Mesenchymal stem cell (in vitro differentiated cells and primary cell): ENCODE measurements around the gene SMARCC2.

ENCODE experiments used
- DNase-seq: peaks from one replicate; pipeline ENCODE4 v3.0.0-alpha.2; 2013
- H2AFZ ChIP-seq: one replicate; pipeline ENCODE4 v1.6.1; 2013; ENCODE audit warnings: low read depth, mild to moderate bottlenecking, control low read depth, inconsistent platforms, low read length, moderate library complexity
- H2AK5ac ChIP-seq: 2 replicates; pipeline ENCODE4 v1.6.1; 2013; ENCODE audit warnings: low read length, moderate library complexity, mild to moderate bottlenecking, inconsistent platforms; ENCODE audit not compliant: severe bottlenecking
- H2BK120ac ChIP-seq: one replicate; pipeline ENCODE4 v1.6.1; 2013; ENCODE audit warnings: low read depth, mild to moderate bottlenecking, inconsistent platforms, low read length, moderate library complexity
- H2BK12ac ChIP-seq, 2 experiments: one replicate each; pipeline ENCODE4 v1.6.1; 2013; ENCODE audit warnings: inconsistent platforms in 2 of 2, low read length in 2 of 2, mild to moderate bottlenecking in 2 of 2, moderate library complexity in 2 of 2, control low read depth in 1 of 2
- H2BK15ac ChIP-seq: one replicate; pipeline ENCODE4 v1.6.1; 2013; ENCODE audit warnings: mild to moderate bottlenecking, low read depth, inconsistent platforms; ENCODE audit not compliant: poor library complexity, severe bottlenecking
- H2BK5ac ChIP-seq: 2 replicates; pipeline ENCODE4 v1.6.1; 2013; ENCODE audit warnings: low read depth, mild to moderate bottlenecking, low read length, control low read depth, inconsistent platforms; ENCODE audit not compliant: poor library complexity, severe bottlenecking
- H3K14ac ChIP-seq, 2 experiments: one replicate each; pipeline ENCODE4 v1.6.1; 2013; ENCODE audit warnings: inconsistent platforms in 2 of 2, low read length in 2 of 2, control low read depth in 1 of 2, mild to moderate bottlenecking in 1 of 2, moderate library complexity in 1 of 2
- H3K18ac ChIP-seq, 2 experiments: one replicate each; pipeline ENCODE4 v1.6.1; 2013; ENCODE audit warnings: inconsistent platforms in 2 of 2, low read length in 2 of 2, control low read depth in 1 of 2, low read depth in 1 of 2, mild to moderate bottlenecking in 1 of 2
- H3K23ac ChIP-seq, 2 experiments: one replicate each; pipeline ENCODE4 v1.6.1; 2013; ENCODE audit warnings: inconsistent platforms in 2 of 2, low read length in 2 of 2, mild to moderate bottlenecking in 2 of 2, moderate library complexity in 2 of 2, control low read depth in 1 of 2
- H3K27ac ChIP-seq: 2 replicates; pipeline ENCODE4 v1.5.1; 2013; ENCODE audit warnings: mild to moderate bottlenecking, moderate library complexity, low read length, control low read depth, inconsistent platforms; ENCODE audit not compliant: poor library complexity, severe bottlenecking
- H3K27me3 ChIP-seq, 2 experiments: 2 replicates each; pipeline versions ENCODE4 v1.6.1 to v1.7.0; 2013; ENCODE audit warnings: low read length in 2 of 2, mild to moderate bottlenecking in 2 of 2, moderate library complexity in 2 of 2, control low read depth in 1 of 2, inconsistent platforms in 1 of 2; ENCODE audit not compliant: control insufficient read depth in 1 of 2, insufficient read depth in 1 of 2
- H3K36me3 ChIP-seq, 2 experiments: 2 replicates each; pipeline versions ENCODE4 v1.6.1 to v1.7.0; 2013; ENCODE audit warnings: low read length in 2 of 2, control low read depth in 1 of 2, inconsistent platforms in 1 of 2, low read depth in 1 of 2, mild to moderate bottlenecking in 1 of 2; ENCODE audit not compliant: insufficient read depth in 2 of 2, control insufficient read depth in 1 of 2
- H3K4ac ChIP-seq, 2 experiments: one replicate each; pipeline ENCODE4 v1.6.1; 2013; ENCODE audit warnings: inconsistent platforms in 2 of 2, low read length in 2 of 2, mild to moderate bottlenecking in 2 of 2, moderate library complexity in 2 of 2, control low read depth in 1 of 2, low read depth in 1 of 2
- H3K4me1 ChIP-seq: 2 replicates; pipeline ENCODE4 v1.6.1; 2013; ENCODE audit warnings: low read depth, low read length, control low read depth; ENCODE audit not compliant: control insufficient read depth, insufficient read depth
- H3K4me2 ChIP-seq: 2 replicates; pipeline ENCODE4 v1.6.1; 2013; ENCODE audit warnings: low read length, mild to moderate bottlenecking, inconsistent platforms; ENCODE audit not compliant: poor library complexity, severe bottlenecking
- H3K4me3 ChIP-seq, 2 experiments: 2 replicates each; pipeline versions ENCODE4 v1.5.1 to v1.7.0; 2013; ENCODE audit warnings: low read length in 2 of 2, mild to moderate bottlenecking in 2 of 2, control low read depth in 1 of 2, low read depth in 1 of 2; ENCODE audit not compliant: insufficient read depth in 1 of 2
- H3K79me1 ChIP-seq: replicated peaks from 2 replicates; pipeline ENCODE4 v1.6.1; 2013; ENCODE audit warnings: mild to moderate bottlenecking, control low read depth, low read length, inconsistent platforms; ENCODE audit not compliant: poor library complexity, severe bottlenecking
- H3K9ac ChIP-seq: 2 replicates; pipeline ENCODE4 v1.7.0; 2013; ENCODE audit warnings: mild to moderate bottlenecking, low read length, moderate library complexity
- H3K9me3 ChIP-seq: 2 replicates; pipeline ENCODE4 v1.7.0; 2013; ENCODE audit warnings: mild to moderate bottlenecking, low read length; ENCODE audit not compliant: control insufficient read depth
- H4K8ac ChIP-seq: one replicate; pipeline ENCODE4 v1.6.1; 2013; ENCODE audit warnings: inconsistent platforms, mild to moderate bottlenecking, low read length, moderate library complexity
- H4K91ac ChIP-seq: one replicate; pipeline ENCODE4 v1.6.1; 2013; ENCODE audit warnings: mild to moderate bottlenecking, low read length, inconsistent platforms
- WGBS: methylation state at CpG from one replicate; pipeline ENCODE4 v1.1.7; 2013; ENCODE audit warnings: mixed read lengths; 5-methylcytosine and 5-hydroxymethylcytosine counted together

SMARCC2 gene

GRCh38 chr12:56124133-56124532 is 65.2 kb downstream of the SMARCC2 start:
- no peak overlapping the region for H2BK12ac ChIP-seq
- 93% methylated on average over 4 of the region's 4 CpGs for WGBS
- H3K9me3 ChIP-seq, result no peaks in the 10 kb centered on the region

GRCh38 chr12:56122637-56123036 is 66.6 kb downstream of the SMARCC2 start:
- H3K4ac ChIP-seq, result no peak overlapping the region
- H3K4me2 ChIP-seq, result no peak overlapping the region
- no peak overlapping the region for H4K8ac ChIP-seq
- no peak overlapping the region for H2BK15ac ChIP-seq
- no peak overlapping the region for H3K18ac ChIP-seq
- peaks cover 12% of the 10 kb centered on the region for H3K4me1 ChIP-seq
- 93% methylated on average over 2 of the region's 2 CpGs for WGBS
- no peak overlapping the region for H2BK12ac ChIP-seq
- peaks cover 36% of the 10 kb centered on the region for H3K79me1 ChIP-seq
- H3K27me3 ChIP-seq, result no peaks in the 10 kb centered on the region
- H3K9me3 ChIP-seq, result no peaks in the 10 kb centered on the region
- no peak overlapping the region for H2AK5ac ChIP-seq
- H3K14ac ChIP-seq, result no peak overlapping the region
- no peak overlapping the region for H4K91ac ChIP-seq
- H3K27ac ChIP-seq, result no peak overlapping the region
- H2AFZ ChIP-seq, result no peak overlapping the region
- H2BK120ac ChIP-seq, result no peak overlapping the region
- no peak overlapping the region for H2BK5ac ChIP-seq
- peak; percentile 17 for DNase-seq
- H3K36me3 ChIP-seq, result peaks cover 24 to 39% of the 10 kb centered on the region in 2 experiments
- H3K9ac ChIP-seq, result peak overlapping the region; percentile 37
- no peak overlapping the region for H3K4me3 ChIP-seq
- peak overlapping the region in 1 of 2 experiments; percentile 84 for H3K23ac ChIP-seq

More at GRCh38 chr12:56124133-56124532, 65.2 kb downstream of the SMARCC2 start:
- peaks cover 24 to 37% of the 10 kb centered on the region in 2 experiments for H3K36me3 ChIP-seq
- H3K27me3 ChIP-seq, result no peaks in the 10 kb centered on the region
- peaks cover 34% of the 10 kb centered on the region for H3K79me1 ChIP-seq
- no peak overlapping the region for H2BK15ac ChIP-seq
- H3K4me1 ChIP-seq, result peaks cover 4% of the 10 kb centered on the region
- peak overlapping the region in 1 of 2 experiments; percentile 37 for H3K23ac ChIP-seq
- no peak overlapping the region for H3K14ac ChIP-seq
- H3K9ac ChIP-seq, result no peak overlapping the region
- H2AFZ ChIP-seq, result no peak overlapping the region
- no peak overlapping the region for H2BK120ac ChIP-seq
- no peak overlapping the region for H2BK5ac ChIP-seq
- H3K4me3 ChIP-seq, result no peak overlapping the region
- no peak overlapping the region for H3K27ac ChIP-seq
- no peak for DNase-seq
- H2AK5ac ChIP-seq, result peak overlapping the region; percentile 23
- no peak overlapping the region for H3K4ac ChIP-seq
- no peak overlapping the region for H4K8ac ChIP-seq
- H4K91ac ChIP-seq, result no peak overlapping the region
- H3K18ac ChIP-seq, result no peak overlapping the region
- no peak overlapping the region for H3K4me2 ChIP-seq

- Histone ChIP-seq H3K36me3 (peaks cover 24 to 45% of the 10 kb centered on the region in 2 experiments), H2BK12ac (no peak overlapping the region), H3K18ac (no peak overlapping the region), H3K4ac (no peak overlapping the region), H3K4me2 (no peak overlapping the region), H4K8ac (no peak overlapping the region), H3K79me1 (peaks cover 34% of the 10 kb centered on the region), H3K14ac (no peak overlapping the region), H2BK15ac (no peak overlapping the region), H3K4me1 (peaks cover 12% of the 10 kb centered on the region), H3K27ac (no peak overlapping the region), H3K9ac (peak overlapping the region; percentile 37), H4K91ac (peak overlapping the region; percentile 81), H3K4me3 (no peak overlapping the region), H3K27me3 (no peaks in the 10 kb centered on the region), H2AK5ac (no peak overlapping the region), H2BK120ac (no peak overlapping the region), H3K9me3 (no peaks in the 10 kb centered on the region), H2BK5ac (no peak overlapping the region), H3K23ac (no peak overlapping the region), H2AFZ (no peak overlapping the region)
- no peak for DNase-seq
- WGBS, result 97% methylated on average over 11 of the region's 11 CpGs
These were observed 67.9 kb downstream of the SMARCC2 start for GRCh38 chr12:56121204-56121870.

- no peaks in the 10 kb centered on the region for H3K9me3 ChIP-seq
- H3K14ac ChIP-seq, result no peak overlapping the region
- DNase-seq, result no peak
- H2BK120ac ChIP-seq, result no peak overlapping the region
- peak overlapping the region; percentile 99 for H3K9ac ChIP-seq
- peak overlapping the region; percentile 46 for H3K27ac ChIP-seq
- H3K4me2 ChIP-seq, result no peak overlapping the region
- H3K36me3 ChIP-seq, result peaks cover 24 to 45% of the 10 kb centered on the region in 2 experiments
- H4K8ac ChIP-seq, result no peak overlapping the region
- H2AK5ac ChIP-seq, result peak overlapping the region; percentile 82
- H3K18ac ChIP-seq, result no peak overlapping the region
- no peak overlapping the region for H2AFZ ChIP-seq
- WGBS, result 91% methylated on average over 17 of the region's 17 CpGs
- H3K4me1 ChIP-seq, result peaks cover 12% of the 10 kb centered on the region
- H3K23ac ChIP-seq, result no peak overlapping the region
- no peak overlapping the region for H2BK15ac ChIP-seq
- H3K4me3 ChIP-seq, result no peak overlapping the region
- H2BK12ac ChIP-seq, result peak overlapping the region in 1 of 2 experiments; percentile 56
- no peak overlapping the region for H2BK5ac ChIP-seq
- no peak overlapping the region for H4K91ac ChIP-seq
- H3K79me1 ChIP-seq, result peaks cover 34% of the 10 kb centered on the region
- H3K27me3 ChIP-seq, result no peaks in the 10 kb centered on the region
- no peak overlapping the region for H3K4ac ChIP-seq
These were observed 69.0 kb downstream of the SMARCC2 start for GRCh38 chr12:56120158-56120846.
